GM18498 (cell line): ENCODE data around the gene NDUFV1.
A peak's percentile ranks its signal among the peaks of the same experiment; 100 is the strongest.
"Not testable (repeated sequence)": the region's sequence is repeated elsewhere in the genome, so short reads cannot be mapped to it uniquely, and the experiment has no call there.

Experiments
- ATAC-seq: cut with Tn5 transposase; IDR thresholded peaks from one replicate; pipeline ENCODE4 v1.9.1; 2021; ENCODE audit warnings: mild to moderate bottlenecking, moderate library complexity; ENCODE audit not compliant: unreplicated experiment

The NDUFV1 gene

DNA sequence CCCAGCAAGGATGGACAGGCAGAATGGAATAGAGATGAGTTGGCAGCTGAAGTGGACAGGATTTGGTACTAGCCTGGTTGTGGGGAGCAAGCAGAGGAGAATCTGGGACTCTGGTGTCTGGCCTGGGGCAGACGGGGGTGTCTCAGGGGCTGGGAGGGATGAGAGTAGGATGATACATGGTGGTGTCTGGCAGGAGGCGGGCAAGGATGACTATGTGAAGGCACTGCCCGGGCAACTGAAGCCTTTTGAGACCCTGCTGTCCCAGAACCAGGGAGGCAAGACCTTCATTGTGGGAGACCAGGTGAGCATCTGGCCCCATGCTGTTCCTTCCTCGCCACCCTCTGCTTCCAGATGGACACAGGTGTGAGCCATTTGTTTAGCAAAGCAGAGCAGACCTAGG, 20.8 kb upstream of the NDUFV1 start:
- no peak for ATAC-seq

DNA sequence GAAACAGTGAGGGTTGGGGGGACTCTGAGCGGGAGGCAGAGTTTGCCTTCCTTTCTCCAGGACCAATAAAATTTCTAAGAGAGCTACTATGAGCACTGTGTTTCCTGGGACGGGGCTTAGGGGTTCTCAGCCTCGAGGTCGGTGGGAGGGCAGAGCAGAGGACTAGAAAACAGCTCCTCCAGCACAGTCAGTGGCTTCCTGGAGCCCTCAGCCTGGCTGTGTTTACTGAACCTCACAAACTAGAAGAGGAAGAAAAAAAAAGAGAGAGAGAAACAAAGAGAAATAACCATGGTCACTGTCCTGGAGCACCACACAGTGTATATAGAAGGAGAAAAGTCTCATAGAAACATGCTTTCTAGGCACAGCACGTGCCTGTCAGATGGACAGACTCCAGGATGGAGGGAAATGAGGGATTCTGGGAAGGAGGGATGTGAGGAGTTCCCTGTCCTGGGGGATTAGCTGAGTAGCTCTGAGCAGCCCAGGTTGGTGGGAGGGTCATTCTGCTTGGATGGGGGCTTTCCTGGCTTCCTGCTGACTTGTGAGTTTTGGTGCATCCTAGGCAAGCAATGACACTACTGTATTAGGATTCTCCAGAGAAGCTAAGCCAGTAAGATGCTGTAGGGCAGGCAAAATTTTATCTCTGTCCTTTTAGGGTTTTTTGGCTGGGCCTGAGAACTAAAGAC, 20.0 kb upstream of the NDUFV1 start:
- ATAC-seq = no peak

- ATAC-seq = peak; percentile 24
Measured at GRCh38 chr11:67588136-67588503, 18.6 kb upstream of the NDUFV1 start.

GRCh38 chr11:67588899-67589415, 17.8 kb upstream of the NDUFV1 start:
- not testable (repeated sequence) for ATAC-seq

GRCh38 chr11:67592880-67593564, 13.7 kb upstream of the NDUFV1 start:
- ATAC-seq = no peak

DNA sequence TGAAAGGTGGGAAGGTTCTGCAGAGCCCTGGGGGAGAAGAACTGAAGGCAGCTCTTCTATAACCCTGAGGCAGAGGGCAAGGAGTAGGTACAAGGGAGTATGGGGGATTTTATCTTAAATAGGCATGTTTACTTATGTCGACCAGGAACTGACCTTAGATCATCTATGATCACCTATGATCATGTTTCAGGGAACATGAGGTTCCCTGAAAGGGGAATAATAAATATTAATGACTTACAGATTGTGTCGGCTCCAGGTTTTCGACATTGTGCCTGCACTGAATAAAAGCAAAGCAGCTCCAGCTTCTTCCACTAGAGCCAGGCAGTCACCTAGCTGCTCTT, 13.2 kb upstream of the NDUFV1 start:
- ATAC-seq = no peak

DNA sequence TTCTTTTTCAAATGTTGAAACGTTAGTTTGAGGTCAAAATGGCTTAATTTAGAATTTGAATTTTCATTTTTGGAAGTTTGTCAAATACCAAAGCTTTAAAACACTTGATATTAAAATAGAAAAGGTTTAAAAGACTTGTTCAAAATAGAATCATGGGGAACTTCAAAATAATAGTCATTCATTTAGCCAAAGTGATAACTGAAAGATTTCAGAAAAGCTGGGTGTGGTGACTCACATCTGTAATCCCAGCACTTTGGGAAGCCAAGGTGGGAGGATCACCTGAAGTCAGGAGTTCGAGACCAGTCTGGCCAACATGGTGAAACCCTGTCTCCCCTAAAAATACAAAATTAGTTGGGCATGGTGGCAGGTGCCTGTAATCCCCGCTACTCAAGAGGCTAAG, 12.3 kb upstream of the NDUFV1 start:
- ATAC-seq = no peak

GRCh38 chr11:67596753-67597300, 9.9 kb upstream of the NDUFV1 start:
- ATAC-seq = no peak

- not testable (repeated sequence) for ATAC-seq
Measured at GRCh38 chr11:67597458-67597857, 9.3 kb upstream of the NDUFV1 start.

GRCh38 chr11:67597963-67598362, 8.8 kb upstream of the NDUFV1 start:
- ATAC-seq = not testable (repeated sequence)

DNA sequence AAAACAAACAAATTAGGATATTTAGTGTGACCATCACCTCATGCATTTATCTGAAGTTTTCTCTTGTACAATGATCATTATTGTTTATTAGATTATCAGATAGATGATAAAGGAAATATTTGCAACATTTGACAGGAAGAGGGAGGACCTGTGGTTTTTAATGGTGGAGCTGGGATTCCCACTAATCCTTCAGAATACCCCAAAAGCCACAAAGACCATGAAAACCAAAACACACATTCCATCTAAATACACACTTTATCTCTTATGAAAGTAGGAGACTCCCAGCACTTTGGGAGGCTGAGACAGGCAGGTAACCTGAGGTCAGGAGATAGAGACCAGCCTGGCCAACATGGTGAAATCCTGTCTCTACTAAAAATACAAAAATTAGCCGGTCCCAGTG, 7.6 kb upstream of the NDUFV1 start:
- ATAC-seq = no peak

- no peak for ATAC-seq
Measured at GRCh38 chr11:67600324-67601029, 6.3 kb upstream of the NDUFV1 start.

DNA sequence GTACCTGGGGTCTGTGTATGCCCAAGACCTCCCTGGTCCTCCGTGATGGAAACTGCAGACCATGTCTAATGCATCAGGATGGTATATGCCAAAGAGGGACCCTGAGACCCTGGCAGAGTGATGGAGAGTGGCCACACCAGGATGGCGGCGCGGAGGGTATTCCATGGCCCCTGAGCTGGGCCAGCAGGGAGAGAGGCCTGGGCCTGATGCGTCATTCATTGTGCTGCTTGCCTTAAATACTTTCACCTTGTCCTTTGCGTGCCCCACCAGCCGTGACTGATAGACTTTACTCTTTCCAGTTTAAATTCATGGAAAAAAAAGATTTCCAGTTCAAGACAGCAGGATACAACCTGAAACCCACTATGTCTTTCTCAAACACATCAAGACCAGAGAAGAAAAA, 5.6 kb upstream of the NDUFV1 start:
- no peak for ATAC-seq

GRCh38 chr11:67604119-67604518, 2.6 kb upstream of the NDUFV1 start:
- ATAC-seq = not testable (repeated sequence)

DNA sequence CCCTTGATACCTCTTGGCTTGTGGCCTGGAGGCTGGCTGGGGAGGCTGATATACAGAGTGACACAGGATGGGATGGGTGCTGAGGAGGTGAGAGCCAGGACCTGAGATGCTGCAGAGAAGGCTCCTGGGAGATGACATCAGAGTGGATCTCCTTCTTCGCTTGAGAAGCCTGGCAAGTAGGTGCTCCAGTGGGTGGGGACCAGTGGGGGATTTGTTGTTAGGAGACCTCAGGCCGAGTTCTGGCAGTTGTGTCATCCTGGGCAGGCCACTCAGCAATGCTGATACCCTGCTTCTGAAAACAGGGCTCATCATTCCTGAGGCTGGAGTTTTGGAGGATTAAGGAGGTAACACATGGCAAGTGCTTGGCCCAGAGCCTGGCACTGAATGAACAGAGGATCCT, 1.9 kb upstream of the NDUFV1 start:
- no peak for ATAC-seq

DNA sequence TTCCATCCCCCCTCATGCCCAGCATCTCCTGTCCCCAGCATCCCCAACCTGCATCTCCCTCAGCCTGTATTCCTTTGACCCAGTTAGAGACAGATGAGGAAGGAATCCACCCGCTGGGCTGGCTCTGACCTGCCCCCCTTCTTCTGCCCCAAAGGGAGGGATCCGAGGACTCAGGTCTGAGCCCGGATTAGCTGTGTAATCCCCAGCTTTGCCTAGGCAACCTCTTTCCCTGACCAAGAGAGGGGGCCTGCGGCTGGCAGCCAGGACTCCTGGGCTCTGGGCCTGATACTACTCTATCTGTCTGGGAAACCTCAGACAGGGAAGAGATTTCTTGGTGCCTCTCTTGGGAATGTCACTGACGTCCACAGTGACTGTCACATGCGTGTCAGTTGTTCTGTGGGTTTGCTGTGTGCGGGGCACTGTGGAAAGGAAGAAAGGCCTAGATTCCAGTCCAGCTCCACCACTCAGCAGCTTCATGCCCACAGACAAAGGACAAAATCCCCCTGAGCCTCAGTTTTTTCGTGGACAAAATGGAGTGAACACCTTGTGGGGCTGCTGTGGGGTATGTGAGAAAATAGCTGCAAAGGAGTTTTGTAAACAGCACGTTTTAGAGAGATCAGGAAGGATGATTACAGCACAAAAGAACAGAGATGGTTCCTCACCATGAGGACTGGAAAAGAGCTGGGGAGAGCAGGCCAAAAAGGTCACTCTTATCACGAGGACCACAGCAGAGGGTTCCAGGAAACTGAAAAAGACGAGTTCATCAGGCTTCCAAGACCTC, 1.3 kb upstream of the NDUFV1 start:
- no peak for ATAC-seq

DNA sequence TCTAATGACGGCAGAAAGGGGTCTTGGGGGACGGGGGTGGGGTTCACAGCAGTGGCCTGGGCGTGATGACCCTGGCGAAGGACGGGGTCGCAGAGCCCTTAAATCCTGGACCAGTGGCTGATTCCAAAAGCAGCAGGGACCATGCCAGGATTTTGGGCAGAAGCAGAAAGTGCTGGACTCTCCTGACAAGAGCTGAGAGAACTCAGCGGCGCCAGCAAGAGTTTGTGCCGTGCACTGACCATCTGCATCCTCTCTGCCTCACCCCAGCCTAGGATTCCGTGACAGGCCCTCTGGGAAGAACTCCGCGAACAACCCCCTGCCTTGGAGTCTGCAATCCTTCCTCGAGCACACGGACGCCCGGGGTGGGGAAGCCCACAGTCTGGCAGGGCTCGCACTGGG, 644 bp upstream of the NDUFV1 start:
- no peak for ATAC-seq

DNA sequence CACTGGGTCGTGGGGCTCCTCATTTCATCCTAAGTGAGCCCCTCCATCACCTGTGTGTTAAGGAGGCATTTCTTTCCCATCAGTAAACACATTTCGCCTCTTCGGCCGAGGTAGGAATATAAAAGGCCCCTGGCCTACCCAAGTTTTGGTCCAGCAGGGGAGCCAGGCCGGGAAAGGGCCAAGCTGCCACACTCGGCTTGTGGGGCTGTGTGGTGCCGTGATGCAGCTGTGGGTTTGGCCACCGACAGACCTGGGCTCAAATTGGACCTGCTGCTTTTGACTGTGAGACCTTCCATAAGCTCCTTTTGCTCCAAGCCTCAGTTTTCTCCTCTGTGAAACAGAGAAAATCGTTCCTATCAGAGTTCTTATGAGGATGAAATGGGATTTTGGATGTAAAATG, 771 bp downstream of the NDUFV1 start:
- no peak for ATAC-seq

DNA sequence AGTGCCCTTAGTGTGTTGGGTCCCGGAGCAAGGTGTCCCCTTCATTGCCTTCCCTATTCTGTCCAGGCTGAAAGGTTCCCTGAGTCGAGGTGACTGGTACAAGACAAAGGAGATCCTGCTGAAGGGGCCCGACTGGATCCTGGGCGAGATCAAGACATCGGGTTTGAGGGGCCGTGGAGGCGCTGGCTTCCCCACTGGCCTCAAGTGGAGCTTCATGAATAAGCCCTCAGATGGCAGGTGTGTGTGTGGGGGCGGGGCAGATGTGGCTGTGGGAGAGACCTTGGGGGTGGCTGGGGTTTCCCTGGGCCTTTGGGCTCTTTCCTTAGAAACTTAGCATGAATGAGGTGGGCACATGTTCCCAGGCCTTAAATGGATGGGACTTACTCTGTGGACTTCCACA, 1.8 kb downstream of the NDUFV1 start:
- no peak for ATAC-seq

- no peak for ATAC-seq
Measured at GRCh38 chr11:67609316-67609715, 2.6 kb downstream of the NDUFV1 start.

- no peak for ATAC-seq
Measured at GRCh38 chr11:67610302-67610868, 3.6 kb downstream of the NDUFV1 start.
